Trophoblast cell (in vitro differentiated cells and primary cell): ENCODE measurements around the gene SPRYD4.
"Not testable (repeated sequence)": the region's sequence is repeated elsewhere in the genome, so short reads cannot be mapped to it uniquely, and the experiment has no call there.

Source experiments
- DNase-seq, 2 donors: peaks; one replicate each; pipeline ENCODE4 v3.0.0-alpha.2; 2016
- H2AFZ ChIP-seq: 2 replicates; pipeline ENCODE4 v1.6.1; 2013; ENCODE audit warnings: low read length, moderate library complexity, mild to moderate bottlenecking; ENCODE audit not compliant: insufficient read depth, poor library complexity
- H2AK5ac ChIP-seq: 2 replicates; pipeline ENCODE4 v1.6.1; 2013; ENCODE audit warnings: mild to moderate bottlenecking, low read length
- H2BK120ac ChIP-seq: 2 replicates; pipeline ENCODE4 v1.6.1; 2013; ENCODE audit warnings: low read length, mild to moderate bottlenecking, moderate library complexity; ENCODE audit not compliant: insufficient read depth, poor library complexity
- H2BK12ac ChIP-seq: 2 replicates; pipeline ENCODE4 v1.6.1; 2013; ENCODE audit warnings: mild to moderate bottlenecking, low read length, moderate library complexity
- H2BK5ac ChIP-seq: 2 replicates; pipeline ENCODE4 v1.6.1; 2013; ENCODE audit warnings: low read length, low read depth, moderate library complexity, mild to moderate bottlenecking; ENCODE audit not compliant: poor library complexity
- H3K14ac ChIP-seq: 2 replicates; pipeline ENCODE4 v1.6.1; 2013; ENCODE audit warnings: mild to moderate bottlenecking, low read length
- H3K18ac ChIP-seq: 2 replicates; pipeline ENCODE4 v1.6.1; 2013; ENCODE audit warnings: mild to moderate bottlenecking, low read length
- H3K23ac ChIP-seq: 2 replicates; pipeline ENCODE4 v1.6.1; 2013; ENCODE audit warnings: low read length
- H3K27ac ChIP-seq: 2 replicates; pipeline ENCODE4 v1.5.1; 2013; ENCODE audit warnings: low read depth, mild to moderate bottlenecking, inconsistent platforms, low read length, moderate library complexity
- H3K27me3 ChIP-seq: 2 replicates; pipeline ENCODE4 v1.6.1; 2013; ENCODE audit warnings: inconsistent platforms, mild to moderate bottlenecking, low read length, moderate library complexity; ENCODE audit not compliant: insufficient read depth
- H3K36me3 ChIP-seq, 2 experiments: 1 replicate in 1 of 2; 2 replicates in 1 of 2; pipeline ENCODE4 v1.6.1; 2013; ENCODE audit warnings: low read length in 2 of 2, mild to moderate bottlenecking in 2 of 2, moderate library complexity in 1 of 2; ENCODE audit not compliant: insufficient read depth in 2 of 2, control insufficient read depth in 1 of 2
- H3K4ac ChIP-seq: 2 replicates; pipeline ENCODE4 v1.6.1; 2013; ENCODE audit warnings: low read depth, mild to moderate bottlenecking, low read length, moderate library complexity
- H3K4me1 ChIP-seq, 2 experiments: 1 replicate in 1 of 2; 2 replicates in 1 of 2; pipeline ENCODE4 v1.6.1; 2013; ENCODE audit warnings: low read length in 2 of 2, mild to moderate bottlenecking in 2 of 2, moderate library complexity in 1 of 2; ENCODE audit not compliant: insufficient read depth in 2 of 2, control insufficient read depth in 1 of 2
- H3K4me2 ChIP-seq: 2 replicates; pipeline ENCODE4 v1.6.1; 2013; ENCODE audit warnings: inconsistent platforms, mild to moderate bottlenecking, low read length, moderate library complexity
- H3K4me3 ChIP-seq: 2 replicates; pipeline ENCODE4 v1.5.1; 2013; ENCODE audit warnings: mild to moderate bottlenecking, low read depth, low read length, inconsistent platforms
- H3K79me1 ChIP-seq: one replicate; pipeline ENCODE4 v1.6.1; 2013; ENCODE audit warnings: low read length
- H3K79me2 ChIP-seq: 2 replicates; pipeline ENCODE4 v1.6.1; 2013; ENCODE audit warnings: low read length, mild to moderate bottlenecking; ENCODE audit not compliant: control insufficient read depth, insufficient read depth, poor library complexity
- H3K9ac ChIP-seq: 2 replicates; pipeline ENCODE4 v1.6.1; 2013; ENCODE audit warnings: mild to moderate bottlenecking, low read length
- H3K9me3 ChIP-seq: 2 replicates; pipeline ENCODE4 v1.6.1; 2013; ENCODE audit warnings: low read depth, mild to moderate bottlenecking, control low read depth, inconsistent platforms, low read length; ENCODE audit not compliant: insufficient read depth
- H4K12ac ChIP-seq: 2 replicates; pipeline ENCODE4 v1.6.1; 2013; ENCODE audit warnings: low read depth, mild to moderate bottlenecking, low read length, moderate library complexity
- H4K8ac ChIP-seq: 2 replicates; pipeline ENCODE4 v1.6.1; 2013; ENCODE audit warnings: low read depth, mild to moderate bottlenecking, low read length, moderate library complexity
- H4K91ac ChIP-seq: one replicate; pipeline ENCODE4 v1.6.1; 2013; ENCODE audit warnings: low read depth, mild to moderate bottlenecking, low read length, moderate library complexity
- WGBS: extraction: QIAGEN DNeasy Blood & Tissue Kit; methylation state at CpG from one replicate; pipeline ENCODE4 v1.1.7; 2013; ENCODE audit warnings: missing lambda C conversion rate; ENCODE audit not compliant: insufficient read length, insufficient coverage; ENCODE audit errors: extremely low coverage; 5-methylcytosine and 5-hydroxymethylcytosine counted together

The SPRYD4 gene

DNA sequence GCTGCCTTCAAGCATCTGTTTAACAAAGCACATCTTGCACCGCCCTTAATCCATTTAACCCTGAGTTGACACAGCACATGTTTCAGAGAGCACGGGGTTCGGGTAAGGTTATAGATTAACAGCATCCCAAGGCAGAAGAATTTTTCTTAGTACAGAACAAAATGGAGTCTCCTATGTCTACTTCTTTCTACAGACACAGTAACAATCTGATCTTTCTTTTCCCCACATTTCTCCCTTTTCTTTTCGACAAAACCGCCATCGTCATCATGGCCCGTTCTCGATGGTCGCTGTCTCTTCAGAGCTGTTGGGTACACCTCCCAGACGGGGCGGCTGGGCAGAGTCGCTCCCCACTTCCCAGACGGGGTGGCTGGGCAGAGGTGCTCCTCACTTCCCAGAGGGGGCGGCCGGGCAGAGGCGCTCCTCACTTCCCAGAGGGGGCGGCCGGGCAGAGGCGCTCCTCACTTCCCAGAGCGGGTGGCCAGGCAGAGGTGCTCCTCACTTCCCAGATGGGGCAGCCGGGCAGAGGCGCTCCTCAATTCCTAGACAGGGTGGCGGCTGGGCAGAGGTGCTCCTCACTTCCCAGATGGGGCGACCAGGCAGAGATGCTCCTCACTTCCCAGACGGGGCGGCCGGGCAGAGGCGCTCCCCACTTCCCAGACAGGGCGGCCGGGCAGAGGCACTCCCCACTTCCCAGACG, 25.2 kb downstream of the SPRYD4 start:
- not testable (repeated sequence) for H2BK5ac ChIP-seq, H3K4me3 ChIP-seq, H3K79me1 ChIP-seq, H4K8ac ChIP-seq, H3K23ac ChIP-seq, H3K4ac ChIP-seq, H2AK5ac ChIP-seq, H3K18ac ChIP-seq, H3K36me3 ChIP-seq, H2BK120ac ChIP-seq, H2AFZ ChIP-seq, H3K4me1 ChIP-seq, H4K12ac ChIP-seq, H3K9ac ChIP-seq, H3K79me2 ChIP-seq, H3K14ac ChIP-seq, H4K91ac ChIP-seq, H3K27ac ChIP-seq, H3K4me2 ChIP-seq, H2BK12ac ChIP-seq, DNase-seq
- Histone ChIP-seq H3K9me3 (peaks cover 14% of the 10 kb centered on the region), H3K27me3 (peaks cover 12% of the 10 kb centered on the region)
- no CpG with 5 or more reads among the region's 31 CpGs for WGBS

DNA sequence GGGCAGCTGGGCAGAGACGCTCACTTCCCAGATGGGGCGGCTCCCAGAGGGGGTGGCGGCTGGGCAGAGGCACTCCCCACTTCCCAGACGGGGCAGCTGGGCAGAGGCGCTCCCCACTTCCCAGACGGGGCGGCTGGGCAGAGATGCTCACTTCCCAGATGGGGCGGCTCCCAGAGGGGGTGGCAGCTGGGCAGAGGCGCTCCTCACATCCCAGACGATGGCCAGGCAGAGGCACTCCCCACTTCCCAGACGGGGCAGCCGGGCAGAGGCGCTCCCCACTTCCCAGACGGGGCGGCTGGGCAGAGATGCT, 25.7 kb downstream of the SPRYD4 start:
- H3K79me1 ChIP-seq, H3K9ac ChIP-seq: not testable (repeated sequence)

GRCh38 chr12:56494481-56494880, 26.1 kb downstream of the SPRYD4 start:
- H3K27ac ChIP-seq, H3K4me2 ChIP-seq, H3K4me1 ChIP-seq, H2AK5ac ChIP-seq, H2BK12ac ChIP-seq, H3K79me1 ChIP-seq, H4K8ac ChIP-seq, H2BK5ac ChIP-seq, H3K4ac ChIP-seq, H3K4me3 ChIP-seq, H2AFZ ChIP-seq, H3K9ac ChIP-seq, H3K36me3 ChIP-seq, H3K14ac ChIP-seq, H2BK120ac ChIP-seq, DNase-seq, H4K91ac ChIP-seq, H3K79me2 ChIP-seq, H4K12ac ChIP-seq, H3K23ac ChIP-seq, H3K18ac ChIP-seq, H3K27me3 ChIP-seq: not testable (repeated sequence)
- no CpG with 5 or more reads among the region's 27 CpGs for WGBS
- peaks cover 12% of the 10 kb centered on the region for H3K9me3 ChIP-seq

More for the DNA sequence above, 25.7 kb downstream of the SPRYD4 start:
- not testable (repeated sequence) for H4K91ac ChIP-seq, H3K4me1 ChIP-seq, H3K79me2 ChIP-seq, DNase-seq, H2BK5ac ChIP-seq, H2AK5ac ChIP-seq, H3K18ac ChIP-seq, H3K4ac ChIP-seq, H2BK12ac ChIP-seq, H3K27ac ChIP-seq, H3K23ac ChIP-seq, H3K4me2 ChIP-seq, H2BK120ac ChIP-seq, H3K4me3 ChIP-seq, H3K14ac ChIP-seq, H3K27me3 ChIP-seq, H4K8ac ChIP-seq, H3K36me3 ChIP-seq, H4K12ac ChIP-seq, H2AFZ ChIP-seq
- WGBS: no CpG with 5 or more reads among the region's 15 CpGs
- peaks cover 12% of the 10 kb centered on the region for H3K9me3 ChIP-seq

GRCh38 chr12:56496704-56497103, 28.3 kb downstream of the SPRYD4 start:
- not testable (repeated sequence) for H4K12ac ChIP-seq, H4K91ac ChIP-seq, H3K27ac ChIP-seq, H2AFZ ChIP-seq, H3K9ac ChIP-seq, H2AK5ac ChIP-seq, H3K4ac ChIP-seq, H3K14ac ChIP-seq, H2BK12ac ChIP-seq, H3K36me3 ChIP-seq, H3K4me2 ChIP-seq, H3K18ac ChIP-seq, H3K4me1 ChIP-seq, H3K4me3 ChIP-seq, H3K23ac ChIP-seq, H2BK120ac ChIP-seq, H4K8ac ChIP-seq, H2BK5ac ChIP-seq, H3K79me2 ChIP-seq, H3K79me1 ChIP-seq, H3K27me3 ChIP-seq
- peak; percentile 17 to 54 for DNase-seq
- peaks cover 14% of the 10 kb centered on the region for H3K9me3 ChIP-seq
- no CpG with 5 or more reads among the region's 17 CpGs for WGBS
